A549 treated with RU486 at 1 μM for 4 hours (cell line): Measurements from ENCODE around the gene SIPA1L2. TPM values are rescaled to one million over a fixed set of nuclear protein-coding genes. Genes with fewer than 3 reads are reported as not detected.

ENCODE experiments used
- total RNA-seq: library from RNA; stranded (reverse); fragments of 200-300 nt; extraction: Qiagen RNA extraction; gene quantifications from 5 replicates; pipeline ENCODE4 v1.2.3, GENCODE V29; 2022; ENCODE audit warnings: low read depth

The SIPA1L2 gene
- total RNA-seq: 6.5 to 8.1 TPM (median 7.3 TPM) in 5 replicates

GRCh38 chr1:232630047-232630893 lies at the start of gene SIPA1L2:
Gene SIPA1L2 (minus strand): TSS chr1:232630133. CDS start chr1:232515339, 114,794 bp downstream.

Other genes with a start within 250 kb of the SIPA1L2 start
- 0.41 to 1.2 TPM (median 1.0 TPM) in 5 replicates for gene MAP10, start 175.3 kb upstream of the SIPA1L2 start, total RNA-seq